Stimulated activated CD8-positive, alpha-beta memory T cell treated with anti-CD3 and anti-CD28 coated beads, Interleukin-4, amount 100 ng/mL, for 4 hours (primary cell): Measurements from ENCODE around the gene CYTH4.

ENCODE experiments used
- DNase-seq, 2 donors: peaks; one replicate each; pipeline ENCODE4 v3.0.0-alpha.2; 2020; ENCODE audit warnings: low read depth in 2 of 2, low spot score in 1 of 2

Gene CYTH4

DNA sequence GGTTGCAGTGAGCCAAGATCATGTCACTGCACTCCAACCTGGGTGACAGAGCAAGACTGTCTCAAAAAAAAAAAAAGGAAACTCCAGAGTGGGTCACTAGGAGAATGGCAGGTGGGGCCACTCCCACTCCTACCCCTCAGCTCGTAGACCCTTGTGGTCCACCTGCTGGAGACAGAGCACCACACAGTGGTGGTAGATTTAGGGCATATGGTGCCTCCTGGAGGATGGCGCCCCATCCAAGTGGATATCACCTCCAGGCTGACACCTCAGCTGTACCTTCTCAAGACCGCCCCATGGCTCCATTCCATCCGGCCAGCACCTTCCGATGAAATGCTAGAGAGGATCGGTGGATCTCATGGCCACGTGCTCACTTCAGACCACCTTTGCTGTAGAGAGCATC lies 6.2 kb downstream of the CYTH4 start:
- DNase-seq: no peak

DNA sequence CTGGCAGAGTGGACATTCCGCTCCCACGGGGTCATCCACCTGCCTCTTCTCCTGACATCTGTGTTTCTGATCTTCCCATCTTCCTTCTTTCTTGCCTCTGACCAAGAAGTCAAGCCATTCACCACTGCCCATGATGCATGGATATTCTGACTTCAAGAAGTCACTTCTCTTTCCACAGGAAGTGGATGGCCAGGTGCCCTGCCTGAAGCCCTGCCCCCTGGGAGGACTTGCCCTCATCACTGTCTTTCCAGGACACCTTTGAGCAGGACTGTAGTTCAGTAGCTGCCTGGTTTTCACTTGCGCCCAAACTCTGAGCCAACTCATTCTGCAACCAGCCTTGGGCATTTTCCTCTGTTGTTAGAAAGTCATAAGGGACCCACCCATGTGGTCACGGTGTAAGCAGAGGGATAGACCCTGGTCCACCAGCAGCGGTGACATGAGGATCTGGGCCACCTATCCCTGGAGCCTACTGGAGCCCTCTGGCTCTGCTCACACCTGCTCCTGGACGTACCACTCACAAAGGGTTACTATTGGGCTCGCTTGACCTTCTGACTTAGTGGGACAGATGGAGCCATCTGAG lies 6.9 kb downstream of the CYTH4 start:
- no peak for DNase-seq

DNA sequence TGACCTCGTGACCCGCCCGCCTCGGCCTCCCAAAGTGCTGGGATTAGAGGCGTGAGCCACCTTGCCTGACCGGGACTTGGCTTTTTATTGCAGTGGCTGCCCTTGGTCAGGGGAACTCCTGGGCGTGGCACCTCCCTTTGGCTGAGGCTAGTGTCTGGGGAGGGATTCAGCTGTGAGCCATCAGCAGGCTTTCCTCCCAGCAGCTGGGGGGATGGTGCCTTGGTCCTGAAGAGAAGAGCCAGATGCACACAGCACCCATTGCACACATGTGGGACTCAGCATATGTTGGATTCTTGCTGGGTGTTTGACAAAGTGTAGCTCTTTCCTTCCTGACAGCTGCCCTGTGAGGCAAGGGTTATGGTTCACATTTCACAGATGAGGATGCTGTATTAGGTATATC lies 8.4 kb downstream of the CYTH4 start:
- no peak for DNase-seq

DNA sequence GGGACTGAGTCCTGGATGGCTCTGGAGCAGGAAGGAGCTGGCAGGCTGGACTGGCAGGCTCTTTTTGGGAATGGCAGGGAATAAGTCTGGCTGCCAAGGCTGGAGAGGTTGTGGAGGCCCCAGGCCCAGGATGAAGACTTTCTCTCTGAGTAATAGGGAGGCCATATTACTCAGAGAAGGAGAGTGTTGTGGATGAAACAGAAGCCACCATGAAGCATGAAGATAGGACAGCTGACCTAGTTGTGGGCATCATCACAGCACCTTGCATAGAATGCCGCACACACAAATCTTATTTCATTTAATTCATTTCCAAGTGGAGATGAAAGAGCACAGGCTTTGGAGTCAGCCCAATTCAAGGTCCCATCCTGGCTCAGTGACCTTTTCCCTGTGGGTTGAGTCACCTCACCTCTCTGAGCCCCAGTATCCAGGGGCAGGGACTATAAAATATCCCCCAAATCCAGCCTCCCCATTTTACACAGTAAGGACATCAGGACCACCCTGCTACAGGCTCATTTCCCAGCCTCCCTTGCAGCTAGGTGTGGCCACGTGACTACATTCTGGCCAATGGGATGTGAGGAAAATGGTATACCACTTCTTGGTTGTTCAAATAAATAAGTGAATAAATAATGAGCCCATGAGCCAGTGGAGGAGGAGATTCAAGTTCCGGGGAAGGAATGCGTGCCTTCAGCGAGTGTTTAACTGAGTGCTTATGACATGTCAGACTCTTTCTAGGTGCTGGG lies 9.4 kb downstream of the CYTH4 start:
- no peak for DNase-seq

DNA sequence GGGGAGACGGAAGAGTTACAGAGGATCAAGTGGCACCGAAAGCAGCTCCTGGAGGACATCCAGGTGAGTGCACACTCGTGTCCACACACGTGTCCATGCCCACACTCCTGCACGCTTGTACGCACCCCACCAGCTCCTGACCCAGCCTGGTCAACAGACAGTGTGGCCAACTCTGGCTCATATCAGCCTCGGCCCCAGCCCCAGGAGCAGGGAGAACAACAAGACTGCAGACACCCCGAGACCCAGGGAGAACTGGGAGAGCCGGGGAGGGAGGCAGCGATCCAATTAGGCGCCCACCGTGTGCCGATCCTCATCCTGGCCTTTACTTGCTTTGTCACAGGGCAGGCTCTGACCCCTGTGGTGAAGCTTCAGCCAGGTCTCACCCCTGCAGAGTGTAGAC lies 10.3 kb downstream of the CYTH4 start:
- no peak for DNase-seq

DNA sequence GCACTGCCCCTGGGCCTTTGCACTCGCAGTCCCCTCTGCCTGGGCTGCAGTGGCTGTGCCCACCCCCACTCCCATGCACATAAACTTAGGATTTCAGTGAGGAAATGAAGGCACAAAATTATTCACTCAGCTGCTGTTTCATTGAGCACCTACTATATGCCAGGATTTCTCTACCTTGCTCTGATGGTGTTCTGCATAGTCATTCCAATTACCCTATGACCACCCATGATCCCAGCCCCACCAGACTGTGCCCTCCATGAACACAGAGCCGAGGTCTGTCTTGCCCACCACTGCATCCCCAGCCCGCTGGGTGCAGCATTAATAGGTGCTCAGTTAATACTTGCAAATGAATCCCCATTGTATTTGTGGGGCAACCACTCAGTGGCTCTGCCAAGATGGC lies 10.9 kb downstream of the CYTH4 start:
- no peak for DNase-seq

DNA sequence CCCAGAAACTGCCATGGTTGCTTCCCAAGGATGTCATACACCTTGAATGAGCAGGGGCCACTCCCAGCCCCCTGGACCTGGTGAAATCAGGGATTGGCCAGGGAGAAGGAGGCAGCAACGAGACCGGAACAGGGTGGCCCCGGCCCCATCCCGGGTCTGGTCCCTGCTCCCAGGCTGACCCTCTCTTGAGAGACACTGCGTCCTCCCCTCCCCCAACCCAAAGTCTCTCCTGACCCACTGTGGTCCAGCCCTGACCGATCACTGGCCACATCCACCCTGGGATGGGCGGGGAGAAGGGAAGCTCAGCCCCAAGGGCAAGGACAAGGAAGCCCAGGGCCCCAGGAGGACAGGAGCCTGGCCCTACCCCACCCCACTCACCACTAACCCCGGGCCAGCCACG lies 12.4 kb downstream of the CYTH4 start:
- DNase-seq: no peak

DNA sequence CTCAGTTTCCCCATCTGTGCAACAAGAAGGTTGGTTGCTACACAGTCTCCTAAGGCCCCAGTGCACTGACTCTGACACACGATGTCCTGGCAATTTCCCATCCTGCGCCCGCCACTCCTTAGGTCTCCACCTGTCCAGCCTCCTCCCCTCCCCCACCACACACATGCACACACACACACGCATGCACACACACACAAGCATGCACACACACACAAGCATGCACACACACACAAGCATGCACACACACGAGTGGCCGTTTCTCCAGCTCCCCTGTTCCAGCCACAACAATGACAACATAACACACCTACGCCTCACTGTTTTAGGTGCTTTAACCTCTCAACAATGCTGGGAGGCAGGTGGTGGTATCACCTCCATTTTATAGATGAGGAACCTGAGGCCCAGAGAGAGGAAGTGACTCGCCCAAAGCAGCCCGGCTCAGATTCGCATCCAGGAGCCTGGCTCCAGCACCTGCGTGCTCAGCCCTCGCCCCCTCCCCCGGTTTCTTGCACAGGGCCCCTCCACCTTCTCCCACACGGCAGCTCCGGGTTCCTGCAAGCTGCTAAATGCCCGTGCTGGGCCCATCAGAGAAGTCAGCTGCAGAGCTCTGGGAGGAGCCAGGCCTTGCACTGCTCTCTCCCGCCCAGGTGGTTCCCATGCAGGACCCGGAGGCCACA lies 13.0 kb downstream of the CYTH4 start:
- no peak for DNase-seq

DNA sequence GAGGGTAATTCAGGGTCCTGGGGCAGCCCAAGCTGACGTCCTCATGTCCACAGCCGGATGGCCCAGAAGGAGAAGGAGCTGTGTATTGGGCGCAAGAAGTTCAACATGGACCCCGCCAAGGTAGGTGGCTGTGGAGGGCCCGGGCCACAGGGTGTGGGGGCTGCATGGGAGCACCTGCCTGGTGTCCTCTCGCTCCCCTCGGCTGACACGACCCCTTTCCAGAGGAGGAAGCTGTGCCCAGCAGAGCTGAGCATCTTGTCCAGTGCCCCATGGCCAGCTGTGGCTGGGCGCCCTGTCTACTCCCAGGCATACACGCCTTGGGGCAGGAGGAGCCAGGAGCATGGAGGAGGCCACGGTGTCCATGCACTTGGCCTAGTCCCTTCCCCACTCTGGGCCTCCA lies 13.6 kb downstream of the CYTH4 start:
- DNase-seq: no peak

DNA sequence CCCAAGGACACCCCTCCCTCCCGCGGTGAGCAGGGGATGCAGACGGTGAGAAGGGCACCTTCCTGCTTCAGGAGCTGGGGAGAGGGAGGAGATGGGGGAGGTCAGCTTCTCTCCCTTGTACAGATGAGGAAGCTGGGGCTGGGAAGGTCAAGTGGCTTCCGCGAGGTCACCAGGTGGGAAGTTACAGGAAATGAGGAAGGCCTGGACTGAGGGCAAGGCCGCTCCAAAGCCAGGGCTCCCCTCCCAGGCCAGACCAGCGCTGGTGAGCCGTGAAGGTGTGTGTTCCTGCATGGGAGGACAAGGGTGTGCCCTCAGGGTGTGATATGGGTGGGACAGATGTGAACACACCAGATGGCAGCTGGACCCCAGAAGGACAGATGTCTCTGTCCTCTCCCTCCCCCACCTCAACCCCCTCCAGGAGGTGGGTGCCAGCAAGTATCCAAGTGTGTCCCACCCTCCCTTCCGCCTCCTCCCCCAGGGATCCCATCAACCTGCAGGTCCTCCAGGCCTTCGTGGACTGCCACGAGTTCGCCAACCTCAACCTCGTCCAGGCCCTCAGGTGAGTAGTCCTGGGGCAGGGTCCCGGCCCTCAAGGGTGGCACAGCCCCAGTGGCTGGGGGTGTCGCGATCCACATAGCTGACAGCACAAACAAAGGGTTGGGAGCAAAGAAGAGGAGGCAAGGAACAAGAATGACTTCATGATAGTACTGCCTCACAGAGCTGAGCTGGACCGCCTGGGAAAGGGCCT lies 16.6 kb downstream of the CYTH4 start:
- no peak for DNase-seq

DNA sequence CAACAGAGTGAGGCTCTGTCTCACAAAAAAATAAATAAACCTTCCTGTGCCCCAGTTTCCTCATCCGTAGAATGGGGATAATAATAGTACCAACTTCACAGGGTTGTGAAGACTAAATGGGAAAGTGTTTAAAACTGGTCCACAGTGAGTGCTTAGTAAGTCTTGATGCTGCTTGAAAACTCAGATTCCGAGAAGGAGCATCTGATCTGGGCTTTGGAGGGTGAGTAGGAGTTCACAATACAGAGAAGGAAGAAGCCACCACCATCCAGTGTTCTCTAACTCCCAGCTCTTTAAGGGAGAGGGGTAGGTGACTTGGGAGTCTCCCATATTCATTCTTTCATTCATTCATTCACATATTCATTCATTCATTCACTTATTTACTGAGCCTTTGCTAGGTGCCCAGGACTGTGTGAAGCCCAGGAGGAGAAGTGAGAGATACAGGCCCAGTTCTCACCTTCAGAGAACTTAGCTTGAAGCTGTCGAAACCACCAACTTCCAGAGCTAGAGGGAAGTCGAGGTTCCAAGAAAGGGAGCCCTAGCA lies 17.7 kb downstream of the CYTH4 start:
- no peak for DNase-seq

DNA sequence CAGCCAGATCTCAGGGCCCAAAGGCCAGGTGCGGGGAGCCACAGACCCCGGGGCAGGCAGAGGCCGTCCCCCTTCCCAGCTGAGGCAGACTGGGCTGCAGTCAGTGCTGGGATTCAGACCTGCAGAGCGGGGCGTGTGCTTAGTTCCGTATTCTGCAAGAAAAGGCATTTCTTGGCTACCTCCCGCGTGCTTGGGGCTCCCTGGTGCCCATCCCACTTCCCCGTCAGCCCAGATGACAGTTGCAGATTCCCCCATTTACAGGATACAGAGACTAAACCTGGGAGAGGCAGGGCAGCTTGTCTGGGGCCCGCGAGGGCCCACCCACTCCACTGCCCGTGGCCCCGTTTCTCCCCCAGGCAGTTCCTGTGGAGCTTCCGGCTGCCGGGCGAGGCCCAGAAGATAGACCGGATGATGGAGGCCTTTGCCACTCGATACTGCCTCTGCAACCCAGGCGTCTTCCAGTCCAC lies 18.3 kb downstream of the CYTH4 start:
- DNase-seq: no peak

DNA sequence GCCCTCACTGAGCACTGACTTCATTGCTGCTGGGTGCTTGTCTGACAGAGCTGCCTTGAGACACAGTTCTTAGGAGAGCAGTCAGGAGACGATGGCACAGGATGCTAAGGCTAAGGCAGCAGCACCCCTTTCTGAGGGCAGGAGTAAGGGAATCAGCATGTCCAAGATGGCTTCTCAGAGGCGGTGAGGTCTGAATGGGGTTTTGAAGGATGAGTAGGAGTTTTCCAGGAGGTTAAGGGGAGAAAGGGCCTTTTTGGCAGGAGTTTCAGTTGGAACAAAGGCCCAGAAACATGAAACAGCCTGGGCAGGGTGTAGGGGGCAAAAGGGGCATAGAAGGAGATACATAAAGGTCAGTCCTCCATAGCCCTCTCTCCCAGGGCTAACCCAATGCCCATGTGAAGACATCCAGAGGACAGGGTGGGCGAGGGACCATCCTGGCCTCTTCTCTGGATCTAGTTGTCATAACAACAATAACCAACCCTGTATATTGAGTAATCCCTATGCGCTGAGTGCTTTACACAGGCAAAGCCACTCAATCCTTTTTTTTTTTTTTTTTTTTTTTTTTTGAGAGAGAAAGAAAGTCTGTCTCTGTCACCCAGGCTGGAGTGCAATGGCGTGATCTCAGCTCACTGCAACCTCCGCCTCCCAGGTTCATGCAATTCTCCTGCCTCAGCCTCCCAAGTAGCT lies 19.0 kb downstream of the CYTH4 start:
- DNase-seq: no peak

DNA sequence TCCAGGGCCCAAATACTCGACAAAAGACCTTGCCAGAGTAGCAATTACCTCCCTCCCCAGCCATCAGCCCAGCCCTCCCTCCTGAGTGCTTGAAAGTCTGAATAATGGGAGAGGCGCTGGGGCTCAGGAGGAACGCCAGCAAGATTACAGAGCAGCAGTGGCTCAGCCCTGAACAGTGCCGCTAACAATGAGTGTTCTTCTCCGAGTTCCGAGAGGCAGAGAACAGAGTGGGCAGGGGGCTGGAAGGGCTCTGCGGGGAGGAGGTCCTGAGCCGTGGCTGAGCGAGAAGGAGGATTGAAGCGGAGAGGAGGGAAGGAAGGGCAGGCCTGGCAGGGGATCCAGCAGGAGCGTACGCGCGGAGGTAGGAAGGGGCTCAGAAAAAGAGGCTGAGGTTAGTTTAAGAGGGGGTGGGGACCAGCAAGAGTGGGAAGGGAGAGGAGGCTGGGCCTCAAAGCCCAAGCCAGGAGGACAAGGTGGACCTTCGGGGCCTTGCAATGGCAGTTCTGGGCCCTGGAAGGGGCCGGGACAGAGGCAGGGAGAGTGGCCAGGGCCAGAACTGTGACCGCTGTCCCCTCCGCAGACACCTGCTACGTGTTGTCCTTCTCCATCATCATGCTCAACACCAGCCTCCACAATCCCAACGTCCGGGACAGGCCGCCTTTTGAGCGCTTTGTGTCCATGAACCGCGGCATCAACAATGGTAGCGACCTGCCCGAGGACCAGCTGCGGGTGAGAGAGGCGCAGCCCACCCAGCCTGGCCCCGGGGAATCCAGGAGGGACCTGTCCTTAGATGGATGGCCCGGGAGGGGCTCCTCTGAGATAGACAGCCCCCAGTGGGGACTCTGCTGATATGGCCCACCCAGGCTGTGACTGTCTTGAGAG lies 20.6 kb downstream of the CYTH4 start:
- no peak for DNase-seq

DNA sequence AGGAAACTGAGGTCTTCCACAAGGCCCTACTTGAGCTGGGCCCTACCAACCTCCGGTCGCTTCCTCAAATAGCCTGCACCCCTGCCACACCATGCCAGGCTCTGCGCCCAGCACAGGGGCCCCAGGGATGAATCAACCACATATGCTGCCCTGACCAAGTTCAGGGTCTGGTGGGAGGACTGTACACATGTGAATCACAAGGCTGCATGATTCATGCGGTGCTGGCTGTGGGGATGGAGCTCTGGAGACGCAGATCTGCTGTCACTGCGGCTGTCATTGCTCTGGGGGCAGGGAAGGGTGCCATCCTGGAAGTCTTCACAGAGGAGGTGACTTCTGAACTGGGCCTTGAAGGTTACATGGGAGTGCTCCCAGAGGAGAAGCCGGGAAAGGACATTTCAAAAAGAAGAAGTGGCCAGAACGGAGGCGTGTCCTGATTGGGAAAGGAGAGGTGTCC lies 21.5 kb downstream of the CYTH4 start:
- peak; percentile 40 to 56 for DNase-seq

DNA sequence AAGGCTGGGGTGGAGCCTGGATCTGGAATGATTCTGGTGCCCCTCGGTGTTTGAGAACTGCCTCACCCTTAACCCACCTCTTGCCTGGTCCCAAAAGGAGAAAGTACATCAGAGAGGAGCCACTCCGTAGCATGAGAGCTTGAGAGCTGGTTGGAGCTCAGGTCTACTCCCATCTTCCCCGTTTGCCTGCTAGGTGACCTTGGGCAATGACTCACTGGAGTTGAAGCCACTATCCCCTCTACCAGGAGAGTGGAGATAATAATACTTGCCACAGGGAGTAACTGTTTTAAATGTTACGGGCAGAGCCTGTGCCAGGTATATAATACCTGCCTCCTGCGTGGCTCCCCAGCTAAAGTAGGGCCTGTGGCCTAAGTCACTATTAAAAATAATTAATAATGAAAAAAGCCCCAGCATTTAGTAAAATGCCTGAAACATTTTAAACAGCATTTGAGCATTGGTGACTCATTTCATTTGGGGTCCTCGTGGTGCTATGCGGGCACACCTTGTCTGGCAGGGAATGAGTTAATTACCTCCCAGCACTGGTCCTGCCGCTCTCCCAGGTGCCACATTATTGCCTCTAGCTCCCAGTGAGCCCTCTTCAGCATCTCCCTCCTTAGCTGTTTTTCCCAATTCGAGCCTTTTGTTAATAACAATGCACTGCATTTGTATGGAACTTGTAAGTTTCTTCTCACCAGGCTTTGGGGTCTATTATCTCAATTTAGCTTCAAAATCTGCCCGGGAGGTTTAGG lies 22.5 kb downstream of the CYTH4 start:
- no peak for DNase-seq

DNA sequence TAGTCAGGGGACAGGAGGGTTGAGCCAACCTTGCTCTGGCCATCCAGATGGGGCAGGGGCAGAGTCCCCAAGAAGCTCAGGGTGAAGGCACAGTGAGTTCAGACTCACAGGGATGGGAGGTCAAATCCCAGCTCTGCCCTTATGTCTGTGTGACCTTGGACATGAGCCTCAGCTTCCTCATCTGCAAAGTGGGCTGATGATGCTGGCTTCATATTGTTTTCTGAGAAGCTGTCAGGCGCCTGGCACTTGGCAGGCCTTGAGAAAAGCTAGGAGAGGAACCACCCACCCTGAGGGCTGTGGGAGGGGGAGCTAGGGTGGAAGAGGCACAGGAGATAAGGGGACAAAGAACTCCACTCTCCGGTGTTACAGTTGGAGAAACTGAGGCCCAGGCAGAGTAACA lies 23.6 kb downstream of the CYTH4 start:
- DNase-seq: no peak

DNA sequence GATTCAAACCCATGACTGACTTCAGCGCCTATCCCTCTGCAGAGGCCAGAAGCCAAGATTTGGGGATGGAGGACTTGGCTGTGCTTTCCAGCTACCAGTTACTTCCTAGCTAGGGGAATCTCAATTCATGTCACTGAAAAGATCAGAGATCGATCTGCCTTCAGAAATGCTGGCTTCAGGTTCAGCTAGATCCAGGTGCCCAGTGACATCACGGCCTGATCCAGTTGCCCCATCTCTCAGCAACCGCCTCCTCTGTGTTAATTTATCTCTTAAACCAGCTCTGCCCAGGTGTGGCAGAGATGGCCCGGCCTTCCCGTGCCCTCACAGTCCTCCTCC lies 24.2 kb downstream of the CYTH4 start:
- no peak for DNase-seq
